ENCODE results near the gene CXCL17.

DNA sequence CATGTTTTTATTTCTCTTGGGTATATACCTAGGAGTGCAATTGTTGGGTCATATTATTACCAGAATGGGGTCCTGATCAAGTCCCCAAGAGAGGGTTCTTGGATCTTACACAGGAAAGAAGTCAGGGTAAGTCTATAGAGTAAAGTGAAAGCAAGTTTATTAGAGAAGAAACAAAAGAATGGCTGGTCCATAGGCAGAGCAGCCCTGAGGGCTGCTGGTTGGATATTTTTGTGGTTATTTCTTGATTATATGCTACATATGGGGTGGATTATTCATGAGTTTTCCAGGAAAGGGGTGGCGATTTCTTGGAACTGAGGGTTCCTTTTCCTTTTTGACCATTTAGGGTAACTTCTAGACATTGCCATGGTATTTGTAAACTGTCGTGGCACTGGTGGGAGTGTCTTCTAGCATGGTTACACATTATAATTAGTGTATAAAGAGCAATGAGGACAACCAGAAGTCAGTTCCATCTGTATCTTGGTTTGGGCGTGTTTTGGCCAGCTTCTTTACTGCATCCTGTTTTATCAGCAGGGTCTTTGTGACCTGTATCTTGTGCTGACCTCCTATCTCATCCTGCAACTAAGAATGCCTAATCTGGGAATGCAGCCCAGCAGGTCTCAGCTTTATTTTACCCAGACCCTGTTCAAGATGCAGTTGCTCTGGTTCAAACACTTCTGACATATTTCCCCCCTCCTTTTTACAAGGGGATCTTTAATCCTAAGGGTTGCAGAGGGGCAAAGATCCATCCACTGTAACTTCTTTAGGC, 44.5 kb upstream of the CXCL17 start:
- TF ChIP-seq POLR2A (IDR thresholded peaks at IDR 0.05): no peak
- TF ChIP-seq, protein P1, sequence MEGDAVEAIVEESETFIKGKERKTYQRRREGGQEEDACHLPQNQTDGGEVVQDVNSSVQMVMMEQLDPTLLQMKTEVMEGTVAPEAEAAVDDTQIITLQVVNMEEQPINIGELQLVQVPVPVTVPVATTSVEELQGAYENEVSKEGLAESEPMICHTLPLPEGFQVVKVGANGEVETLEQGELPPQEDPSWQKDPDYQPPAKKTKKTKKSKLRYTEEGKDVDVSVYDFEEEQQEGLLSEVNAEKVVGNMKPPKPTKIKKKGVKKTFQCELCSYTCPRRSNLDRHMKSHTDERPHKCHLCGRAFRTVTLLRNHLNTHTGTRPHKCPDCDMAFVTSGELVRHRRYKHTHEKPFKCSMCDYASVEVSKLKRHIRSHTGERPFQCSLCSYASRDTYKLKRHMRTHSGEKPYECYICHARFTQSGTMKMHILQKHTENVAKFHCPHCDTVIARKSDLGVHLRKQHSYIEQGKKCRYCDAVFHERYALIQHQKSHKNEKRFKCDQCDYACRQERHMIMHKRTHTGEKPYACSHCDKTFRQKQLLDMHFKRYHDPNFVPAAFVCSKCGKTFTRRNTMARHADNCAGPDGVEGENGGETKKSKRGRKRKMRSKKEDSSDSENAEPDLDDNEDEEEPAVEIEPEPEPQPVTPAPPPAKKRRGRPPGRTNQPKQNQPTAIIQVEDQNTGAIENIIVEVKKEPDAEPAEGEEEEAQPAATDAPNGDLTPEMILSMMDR (IDR thresholded peaks at IDR 0.05): no peak

Data from vagina (tissue), 2 donors.